NT2/D1 (cell line): ENCODE results near the gene RBMY1A1.
"Not testable (repeated sequence)": the region's sequence is repeated elsewhere in the genome, so short reads cannot be mapped to it uniquely, and the experiment has no call there.

Experiments
- DNase-seq: peaks from one replicate; pipeline ENCODE4 v3.0.0-alpha.2; 2011; ENCODE audit warnings: low read depth, low spot score
- H3K27me3 ChIP-seq: 2 replicates; pipeline ENCODE4 v1.6.0; 2011; ENCODE audit warnings: mild to moderate bottlenecking; ENCODE audit not compliant: insufficient read length, insufficient read depth
- H3K36me3 ChIP-seq: 2 replicates; pipeline ENCODE4 v1.6.1; 2011; ENCODE audit warnings: mild to moderate bottlenecking, low read length, mixed read lengths; ENCODE audit not compliant: insufficient read depth, insufficient read length
- H3K4me1 ChIP-seq: 2 replicates; pipeline ENCODE4 v1.5.1; 2011; ENCODE audit not compliant: insufficient read depth, insufficient read length
- H3K4me3 ChIP-seq: 2 replicates; pipeline ENCODE4 v1.5.1; 2011; ENCODE audit warnings: low read depth; ENCODE audit not compliant: insufficient read length
- H3K9ac ChIP-seq: 2 replicates; pipeline ENCODE4 v1.6.0; 2011; ENCODE audit warnings: low read depth; ENCODE audit not compliant: insufficient read length
- H3K9me3 ChIP-seq: 2 replicates; pipeline ENCODE4 v1.5.1; 2011; ENCODE audit warnings: mild to moderate bottlenecking, low read length; ENCODE audit not compliant: insufficient read depth
- SUZ12 ChIP-seq: IDR thresholded peaks from 2 replicates; pipeline ENCODE4 v1.6.1; 2011; ENCODE audit not compliant: insufficient read length, insufficient read depth; ENCODE audit errors: extremely low read depth
- YY1 ChIP-seq: IDR thresholded peaks from 2 replicates; pipeline ENCODE4 v1.6.1; 2011; ENCODE audit not compliant: insufficient read length, insufficient read depth
- ZNF274 ChIP-seq: IDR thresholded peaks from 2 replicates; pipeline ENCODE4 v1.6.1; 2011; ENCODE audit warnings: mild to moderate bottlenecking, low read depth, low read length

The RBMY1A1 gene

GRCh38 chrY:21534579-21534978 is at the start of gene RBMY1A1:
TSS of gene RBMY1A1 (plus strand) at chrY:21534879. CDS start at chrY:21536892, 2,013 bp downstream.
- DNase-seq, H3K36me3 ChIP-seq, H3K4me3 ChIP-seq, H3K9me3 ChIP-seq, H3K27me3 ChIP-seq, H3K9ac ChIP-seq, H3K4me1 ChIP-seq: not testable (repeated sequence)

- H3K4me3 ChIP-seq, H3K9ac ChIP-seq, H3K9me3 ChIP-seq, H3K36me3 ChIP-seq, H3K27me3 ChIP-seq, H3K4me1 ChIP-seq, DNase-seq: not testable (repeated sequence)
These were observed 23.6 kb upstream of the RBMY1A1 start, which contains the start of gene RBMY1B for GRCh38 chrY:21511038-21511437. TSS of gene RBMY1B (plus strand) at chrY:21511338. CDS start at chrY:21513351, 2,013 bp downstream.

GRCh38 chrY:21559316-21559984 is 24.8 kb downstream of the RBMY1A1 start:
- not testable (repeated sequence) for DNase-seq, H3K9ac ChIP-seq, H3K4me3 ChIP-seq, H3K27me3 ChIP-seq, H3K4me1 ChIP-seq, H3K36me3 ChIP-seq, H3K9me3 ChIP-seq

- Histone ChIP-seq H3K9me3 (no peaks in the 10 kb centered on the region), H3K36me3 (no peaks in the 10 kb centered on the region), H3K4me1 (no peaks in the 10 kb centered on the region), H3K4me3 (no peak overlapping the region), H3K9ac (no peak overlapping the region), H3K27me3 (no peaks in the 10 kb centered on the region)
- no peak for DNase-seq
- TF ChIP-seq ZNF274: no peak
- TF ChIP-seq YY1: no peak
- no peak for TF ChIP-seq SUZ12
These were observed 50.8 kb downstream of the RBMY1A1 start for GRCh38 chrY:21585449-21585848.

- DNase-seq, H3K9me3 ChIP-seq, H3K27me3 ChIP-seq, H3K4me1 ChIP-seq, H3K36me3 ChIP-seq, H3K9ac ChIP-seq, H3K4me3 ChIP-seq: not testable (repeated sequence)
These were observed 51.8 kb downstream of the RBMY1A1 start for GRCh38 chrY:21586454-21586853.

- Histone ChIP-seq H3K36me3 (no peaks in the 10 kb centered on the region), H3K4me3 (no peak overlapping the region), H3K9ac (no peak overlapping the region), H3K27me3 (no peaks in the 10 kb centered on the region), H3K9me3 (no peaks in the 10 kb centered on the region), H3K4me1 (no peaks in the 10 kb centered on the region)
- TF ChIP-seq ZNF274 (no peak), YY1 (no peak), SUZ12 (no peak)
- DNase-seq: no peak
These were observed 57.4 kb downstream of the RBMY1A1 start for GRCh38 chrY:21592059-21592458.

GRCh38 chrY:21596287-21596686 is 61.6 kb downstream of the RBMY1A1 start:
- not testable (repeated sequence) for DNase-seq, H3K36me3 ChIP-seq, H3K4me1 ChIP-seq, H3K9ac ChIP-seq, H3K27me3 ChIP-seq, H3K4me3 ChIP-seq, H3K9me3 ChIP-seq
